SK-N-MC (cell line): Measurements from ENCODE around the gene ZNF177.
"Not testable (repeated sequence)": the region's sequence is repeated elsewhere in the genome, so short reads cannot be mapped to it uniquely, and the experiment has no call there.

Source experiments
- DNase-seq: peaks from one replicate; pipeline ENCODE4 v3.0.0-alpha.2; 2011; ENCODE audit warnings: low read depth, low spot score
- H3K27ac ChIP-seq: fragments of 200-600 bp; sonication (generic); 2 replicates; pipeline ENCODE4 v1.5.1; 2016; ENCODE audit warnings: mixed run types
- H3K36me3 ChIP-seq: fragments of 200-600 bp; sonication (generic); 2 replicates; pipeline ENCODE4 v1.6.1; 2017; ENCODE audit warnings: antibody characterized with exemption, low read length, mixed read lengths; ENCODE audit not compliant: insufficient read depth
- H3K4me3 ChIP-seq: fragments of 200-600 bp; sonication (generic); 2 replicates; pipeline ENCODE4 v1.5.1; 2016
- H3K9ac ChIP-seq: fragments of 200-600 bp; sonication (generic); 2 replicates; pipeline ENCODE4 v1.8.0; 2017; ENCODE audit warnings: mixed run types, mixed read lengths; ENCODE audit not compliant: insufficient read length
- H3K9me3 ChIP-seq: fragments of 200-600 bp; sonication (generic); 2 replicates; pipeline ENCODE4 v1.6.1; 2017; ENCODE audit warnings: low read depth, mild to moderate bottlenecking, antibody characterized with exemption, low read length, moderate library complexity, mixed read lengths
- EZH2 ChIP-seq: fragments of 200-600 bp; sonication (generic); IDR thresholded peaks from one replicate; pipeline ENCODE4 v1.6.1; 2017; ENCODE audit warnings: antibody characterized with exemption
- FOXP2 ChIP-seq: optimal IDR thresholded peaks from 2 replicates; pipeline ENCODE3; 2011; ENCODE audit warnings: mild to moderate bottlenecking, moderate library complexity; ENCODE audit not compliant: insufficient read depth; ENCODE audit errors: extremely low read length, control extremely low read depth
- POLR2AphosphoS5 ChIP-seq: IDR thresholded peaks from 2 replicates; pipeline ENCODE4 v1.6.1; 2012; ENCODE audit warnings: mild to moderate bottlenecking, low read depth, low read length, borderline replicate concordance

ZNF177 gene

DNA sequence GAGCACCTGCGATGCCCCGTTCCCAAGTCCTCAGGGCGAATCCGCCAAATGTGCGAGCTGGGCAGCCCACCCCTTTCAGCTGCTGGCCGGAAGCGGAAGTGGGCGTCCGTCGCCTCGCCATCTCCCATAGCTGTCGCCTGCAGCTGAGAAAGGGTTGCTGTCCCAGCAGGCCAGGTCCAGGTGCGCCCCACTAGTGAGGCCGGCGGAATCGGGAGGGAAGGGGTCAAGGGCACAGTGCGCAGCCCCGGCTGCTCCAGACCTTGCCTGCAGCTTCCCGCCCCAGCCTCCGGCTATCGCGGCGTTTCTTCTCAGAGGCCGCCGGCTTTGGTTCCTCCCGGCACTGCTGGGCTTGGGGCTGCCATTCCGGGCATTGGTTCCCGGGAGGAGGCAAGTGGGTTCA is at the start of gene ZNF177:
ZNF177 (plus strand) TSS at position 109 of the 400 bp plus-strand sequence. CDS start 15,299 bp downstream, outside the sequence.
- DNase-seq: no peak
- Histone ChIP-seq H3K36me3 (no peaks in the 10 kb centered on the region), H3K9ac (no peak within 1 kb of the TSS), H3K27ac (no peak within 1 kb of the TSS), H3K9me3 (no peaks in the 10 kb centered on the region), H3K4me3 (no peak within 1 kb of the TSS)
- TF ChIP-seq POLR2AphosphoS5 (no peak), EZH2 (no peak), FOXP2 (no peak)

- H3K9me3 ChIP-seq: no peaks in the 10 kb centered on the region
- TF ChIP-seq POLR2AphosphoS5 (no peak), FOXP2 (no peak), EZH2 (no peak)
- no peak overlapping the region for H3K27ac ChIP-seq
Measured at GRCh38 chr19:9313756-9314155, 49.1 kb upstream of the ZNF177 start.

GRCh38 chr19:9321338-9321737 is 41.5 kb upstream of the ZNF177 start:
- Histone ChIP-seq H3K27ac (no peak overlapping the region), H3K4me3 (no peak overlapping the region), H3K9me3 (peaks cover 4% of the 10 kb centered on the region; the same call in 1 of the 2 replicates), H3K36me3 (peaks cover 7% of the 10 kb centered on the region), H3K9ac (no peak overlapping the region)
- TF ChIP-seq EZH2 (no peak), POLR2AphosphoS5 (no peak), FOXP2 (no peak)
- DNase-seq: no peak

More at GRCh38 chr19:9313756-9314155, 49.1 kb upstream of the ZNF177 start:
- DNase-seq: no peak
- H3K4me3 ChIP-seq: no peak overlapping the region
- no peak overlapping the region for H3K9ac ChIP-seq
- H3K36me3 ChIP-seq: no peaks in the 10 kb centered on the region

DNA sequence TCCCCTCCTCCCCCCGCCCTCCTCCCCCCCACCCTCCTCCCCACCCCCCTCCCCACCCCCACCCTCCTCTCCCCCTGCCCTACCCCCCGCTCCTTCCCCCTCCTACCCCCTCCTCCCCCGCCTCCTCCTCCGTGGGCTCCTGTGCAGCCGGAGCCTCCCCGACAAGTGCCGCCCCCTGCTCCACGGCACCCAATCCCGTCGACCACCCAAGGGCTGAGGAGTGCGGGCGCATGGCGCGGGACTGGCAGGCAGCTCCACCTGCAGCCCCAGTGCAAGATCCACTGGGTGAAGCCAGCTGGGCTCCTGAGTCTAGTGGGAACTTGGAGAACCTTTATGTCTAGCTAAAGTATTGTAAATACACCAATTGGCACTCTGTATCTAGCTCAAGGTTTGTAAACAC is 41.1 kb upstream of the ZNF177 start:
- H3K36me3 ChIP-seq, H3K9me3 ChIP-seq, H3K9ac ChIP-seq, DNase-seq, H3K4me3 ChIP-seq, H3K27ac ChIP-seq: not testable (repeated sequence)

- peaks cover 10% of the 10 kb centered on the region for H3K36me3 ChIP-seq
- not testable (repeated sequence) for H3K9ac ChIP-seq, H3K9me3 ChIP-seq, DNase-seq, H3K27ac ChIP-seq, H3K4me3 ChIP-seq
Measured at GRCh38 chr19:9322201-9322600, 40.6 kb upstream of the ZNF177 start.

DNA sequence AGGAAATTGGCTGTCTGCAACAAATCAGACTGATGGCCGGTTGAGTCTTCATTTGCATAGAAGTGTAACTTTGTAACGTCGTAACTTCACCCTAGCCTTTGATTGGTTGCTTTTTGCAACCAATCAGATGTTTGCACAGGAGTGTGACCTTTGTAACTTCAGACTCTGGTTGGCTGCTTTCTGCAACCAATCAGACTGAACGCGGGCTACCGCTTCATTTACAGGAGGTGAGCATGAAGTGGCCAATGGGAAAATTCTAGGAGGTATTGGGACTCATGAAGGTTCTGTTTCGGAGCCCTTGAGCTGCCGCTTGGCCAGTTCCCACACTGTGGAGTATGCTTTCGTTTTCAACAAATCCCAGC is 39.3 kb upstream of the ZNF177 start:
- TF ChIP-seq EZH2 (no peak), POLR2AphosphoS5 (no peak), FOXP2 (no peak)
- peaks cover 4% of the 10 kb centered on the region; the same call in 1 of the 2 replicates for H3K9me3 ChIP-seq
- 0 out of 2 replicates have a peak overlapping the region, but pooled peaks have one; percentile 42 for H3K27ac ChIP-seq

DNA sequence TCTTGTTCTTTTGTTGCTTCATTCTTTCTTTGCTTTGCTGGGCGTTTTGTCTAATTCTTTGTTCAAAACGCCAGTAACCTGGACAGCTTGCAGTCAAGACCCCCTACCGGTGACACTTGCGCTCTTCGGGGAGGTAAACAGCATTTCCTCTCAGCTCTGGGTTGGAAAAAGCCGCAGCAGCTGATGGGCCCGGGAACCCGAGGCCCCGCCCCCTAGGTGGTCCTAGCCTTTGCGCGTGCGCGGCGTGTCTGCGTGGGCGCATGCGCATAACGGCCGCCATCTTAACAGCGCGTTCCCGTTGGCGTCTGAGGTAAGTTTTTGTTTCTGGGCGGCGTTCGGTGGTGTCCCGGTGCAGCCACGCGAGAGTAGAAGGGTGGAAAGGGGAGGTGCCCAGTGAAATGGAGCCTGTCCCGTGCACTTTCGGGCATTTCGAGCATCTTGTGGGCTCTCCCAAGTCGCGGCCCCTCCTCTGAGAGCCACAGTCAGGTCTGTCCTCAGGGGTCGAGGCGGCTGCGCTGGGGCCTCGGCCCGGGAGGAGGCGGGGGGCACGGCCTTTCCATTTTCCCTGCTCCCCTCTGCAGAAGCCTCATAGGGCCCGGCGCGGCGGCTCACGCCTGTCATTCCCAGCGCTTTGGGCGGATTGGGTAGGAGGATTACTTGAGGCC is 38.8 kb upstream of the ZNF177 start, which contains the start of gene ZNF559:
ZNF559 (plus strand) TSS at position 261 of the 665 bp plus-strand sequence. CDS start 14,371 bp downstream, outside the sequence.
- TF ChIP-seq EZH2 (no peak), POLR2AphosphoS5 (peak; percentile 72; the same call in 1 of the 2 replicates), FOXP2 (peak; percentile 49)
- Histone ChIP-seq H3K9ac (peak within 1 kb of the TSS; percentile 80), H3K4me3 (peak within 1 kb of the TSS; percentile 83), H3K36me3 (peaks cover 25% of the 10 kb centered on the region), H3K9me3 (peaks cover 4% of the 10 kb centered on the region; the same call in 1 of the 2 replicates), H3K27ac (peak within 1 kb of the TSS; percentile 79)
- DNase-seq: peak; percentile 40

More for the DNA sequence above, 39.3 kb upstream of the ZNF177 start:
- peak overlapping the region; percentile 83 for H3K4me3 ChIP-seq
- no peak for DNase-seq
- H3K9ac ChIP-seq: no peak overlapping the region
- peaks cover 23% of the 10 kb centered on the region for H3K36me3 ChIP-seq

DNA sequence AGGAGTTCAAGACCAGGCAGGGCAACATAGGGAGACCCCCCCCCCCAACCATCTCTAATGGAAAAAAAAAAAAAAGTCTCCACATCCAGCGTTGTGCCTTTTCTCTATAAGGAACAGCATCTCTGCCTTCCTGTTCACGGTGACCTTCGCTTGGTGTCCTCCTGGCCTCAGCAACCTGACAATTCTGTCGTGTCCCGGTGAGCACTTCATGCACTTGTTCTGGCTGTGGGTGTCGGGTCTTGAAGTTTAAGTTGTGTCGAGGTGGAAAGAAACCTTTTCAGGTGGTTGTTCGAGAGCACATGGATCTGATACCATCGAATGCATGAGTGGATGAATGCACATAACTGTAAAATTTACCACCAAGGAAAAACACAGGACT is 38.2 kb upstream of the ZNF177 start:
- no peak for TF ChIP-seq FOXP2
- TF ChIP-seq POLR2AphosphoS5: no peak
- no peak for TF ChIP-seq EZH2
- H3K27ac ChIP-seq: peak overlapping the region; percentile 79
- H3K9me3 ChIP-seq: peaks cover 6% of the 10 kb centered on the region; the same call in 1 of the 2 replicates
- no peak for DNase-seq
- peak overlapping the region; percentile 83 for H3K4me3 ChIP-seq
- peak overlapping the region; percentile 80 for H3K9ac ChIP-seq
- peaks cover 25% of the 10 kb centered on the region for H3K36me3 ChIP-seq

DNA sequence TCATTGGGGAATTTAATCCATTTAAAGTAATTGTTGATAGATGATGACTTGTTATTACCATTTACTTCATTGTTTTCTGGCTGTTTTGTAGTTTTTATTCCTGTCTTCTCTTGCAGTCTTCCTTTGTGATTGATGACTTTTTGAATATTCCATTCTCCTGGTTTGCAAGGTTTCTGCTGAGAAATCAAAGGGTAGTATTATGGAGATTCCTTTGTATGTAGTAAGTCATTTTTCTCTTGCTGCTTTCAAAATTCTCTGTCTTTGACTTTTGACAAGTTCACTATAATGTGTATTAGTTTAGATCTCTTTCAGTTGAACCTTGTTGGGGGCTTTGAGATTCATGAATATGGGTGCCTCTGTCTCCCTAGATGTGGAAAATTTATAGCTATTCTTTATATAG is 32.8 kb upstream of the ZNF177 start:
- H3K9ac ChIP-seq: no peak overlapping the region
- no peak overlapping the region for H3K27ac ChIP-seq
- H3K4me3 ChIP-seq: no peak overlapping the region
- peaks cover 55% of the 10 kb centered on the region for H3K36me3 ChIP-seq
- no peak for DNase-seq
- TF ChIP-seq FOXP2: no peak
- TF ChIP-seq POLR2AphosphoS5: no peak
- no peak for TF ChIP-seq EZH2
- peaks cover 19% of the 10 kb centered on the region; the same call in 1 of the 2 replicates for H3K9me3 ChIP-seq
